HG03432 (cell line): ENCODE results near the gene ZNF407.

Source experiments
- ATAC-seq: cut with Tn5 transposase; IDR thresholded peaks from one replicate; pipeline ENCODE4 v1.9.1; 2021; ENCODE audit warnings: mild to moderate bottlenecking, moderate library complexity; ENCODE audit not compliant: unreplicated experiment

ZNF407 gene

DNA sequence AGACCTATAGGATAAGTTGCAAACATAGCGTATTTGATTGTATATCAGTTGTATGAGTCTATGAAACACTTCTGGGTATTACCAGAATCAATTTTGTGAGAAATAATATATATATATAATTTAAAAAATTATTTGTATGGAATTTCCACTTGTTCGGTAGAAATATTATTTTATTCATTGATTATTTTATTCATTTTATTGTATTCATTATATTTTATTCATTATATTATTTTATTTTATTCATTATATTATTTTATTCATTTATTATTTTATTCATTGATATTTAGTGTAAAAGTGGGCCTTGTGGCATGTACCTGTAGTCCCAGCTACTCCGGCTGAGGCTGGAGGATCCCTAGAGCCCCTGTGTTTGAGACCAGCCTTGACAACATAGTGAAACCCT is 268.9 kb downstream of the ZNF407 start:
- ATAC-seq, result no peak

DNA sequence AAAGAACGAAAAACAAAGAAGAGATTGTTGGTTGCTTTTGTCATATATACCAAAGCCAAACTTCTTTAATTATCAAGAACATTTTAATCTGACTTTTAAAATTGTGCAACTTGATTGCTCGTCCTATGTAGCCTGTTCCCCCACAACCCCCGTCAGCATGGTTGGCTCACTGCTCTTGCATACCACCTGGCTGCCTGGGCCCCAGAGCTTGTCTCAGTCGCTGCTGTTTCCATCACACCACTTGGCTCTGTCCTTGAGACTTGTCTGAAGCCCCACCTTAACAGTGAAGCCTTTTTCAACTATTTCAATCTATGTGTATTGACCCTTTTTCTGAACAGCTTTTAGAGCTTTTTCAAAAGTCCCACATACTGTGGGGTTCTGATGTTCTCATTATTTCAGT is 270.8 kb downstream of the ZNF407 start:
- no peak for ATAC-seq

DNA sequence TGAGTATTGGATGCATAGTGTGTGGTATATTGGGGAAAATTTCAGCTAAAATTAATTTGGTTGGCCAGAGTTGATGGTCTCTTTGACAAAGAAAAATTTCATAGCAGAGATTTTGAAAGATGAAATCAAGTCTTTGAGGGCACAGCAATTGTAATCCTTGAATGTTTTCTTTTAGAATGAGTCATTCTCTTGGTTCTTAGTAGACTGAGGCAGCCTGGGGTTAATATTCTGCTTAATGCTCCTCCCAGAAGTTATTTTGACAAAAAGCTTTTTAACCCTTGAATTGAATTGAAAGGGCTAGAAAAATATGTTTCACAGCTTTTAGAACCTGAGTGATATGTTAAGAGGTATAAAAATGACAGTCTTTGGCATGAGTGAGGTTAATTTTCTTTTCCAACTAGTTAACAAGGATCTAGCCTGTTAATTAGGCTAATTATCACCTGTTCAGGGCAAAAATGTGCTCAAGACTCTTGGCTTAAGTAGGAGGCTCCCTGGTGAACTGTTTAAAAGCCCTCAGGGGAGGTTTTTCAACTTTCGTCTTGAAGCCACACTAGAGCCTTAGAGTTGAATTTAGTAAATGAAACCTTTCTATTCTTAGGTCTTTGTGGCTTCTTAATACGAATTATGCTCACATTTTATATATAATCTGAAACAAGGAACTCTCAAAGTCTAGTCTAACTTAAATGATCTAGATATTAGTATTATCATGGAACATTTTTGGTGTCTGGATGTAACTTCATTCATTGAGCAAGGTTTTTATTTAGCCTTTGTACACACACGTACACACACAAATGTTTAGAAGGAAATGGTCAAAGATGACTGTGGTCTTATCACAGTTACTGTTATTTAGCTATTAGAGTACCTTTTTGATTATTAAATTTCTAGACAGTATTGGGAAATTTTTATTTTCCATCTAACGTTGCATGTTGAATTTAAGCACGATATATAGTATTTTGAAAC is 272.5 kb downstream of the ZNF407 start:
- ATAC-seq, result peak; percentile 96

DNA sequence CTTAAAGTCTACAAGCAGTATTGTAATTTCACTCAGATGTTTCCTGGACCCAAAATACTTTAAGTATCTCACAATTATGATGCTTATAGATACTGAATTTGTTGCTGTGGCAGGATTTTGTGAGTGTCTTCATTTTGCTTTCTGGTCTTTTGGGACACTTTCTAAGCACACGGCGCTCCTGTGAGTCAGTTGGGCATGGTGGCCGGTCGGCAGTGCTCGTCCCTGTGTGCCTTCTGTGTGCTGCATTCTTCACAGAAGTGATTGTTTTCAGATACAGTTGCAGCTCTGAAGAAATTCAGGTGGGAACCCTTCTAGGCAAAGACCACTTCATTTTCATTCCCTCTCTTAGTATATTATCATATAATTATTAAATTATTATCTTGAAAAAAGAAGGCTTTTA is 273.3 kb downstream of the ZNF407 start:
- peak; percentile 9 for ATAC-seq

DNA sequence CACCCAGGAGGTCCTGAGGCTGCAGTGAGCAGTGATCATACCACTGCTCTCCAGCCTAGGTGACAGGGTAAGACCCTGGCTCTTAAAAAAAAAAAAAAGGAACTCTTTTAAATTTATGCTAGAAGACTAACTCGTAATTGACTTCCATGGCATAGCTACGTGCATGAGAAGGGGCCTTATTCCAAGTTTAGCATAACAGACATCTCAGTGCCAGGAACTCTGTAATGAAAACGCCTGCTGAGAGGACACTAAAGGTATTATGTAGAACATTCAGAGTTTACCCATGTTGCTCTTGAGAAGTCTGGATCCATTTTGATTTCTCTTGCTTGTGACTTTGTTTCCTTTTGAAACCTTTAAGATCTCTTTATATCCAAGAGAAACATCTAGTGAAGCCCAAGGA is 276.0 kb downstream of the ZNF407 start:
- no peak for ATAC-seq

DNA sequence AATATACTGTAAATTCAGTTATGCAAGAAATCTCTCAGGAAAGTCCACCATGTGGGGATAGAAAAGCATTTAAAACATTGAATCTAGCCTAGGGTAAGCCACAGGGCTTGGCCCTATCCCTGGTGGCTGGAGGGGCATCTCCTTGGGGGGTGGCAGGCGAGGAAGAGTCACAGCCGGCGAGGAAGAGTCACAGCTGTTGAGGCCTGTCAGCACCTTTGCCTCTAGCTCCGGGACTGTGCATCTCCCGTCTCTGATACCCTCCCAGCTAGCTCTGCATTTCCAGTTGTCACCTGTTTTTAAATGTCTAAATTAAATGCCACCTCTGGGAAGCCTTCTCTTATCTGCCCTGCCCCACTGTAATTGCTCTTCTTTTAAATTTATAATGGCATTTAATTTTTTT is 276.7 kb downstream of the ZNF407 start:
- no peak for ATAC-seq

DNA sequence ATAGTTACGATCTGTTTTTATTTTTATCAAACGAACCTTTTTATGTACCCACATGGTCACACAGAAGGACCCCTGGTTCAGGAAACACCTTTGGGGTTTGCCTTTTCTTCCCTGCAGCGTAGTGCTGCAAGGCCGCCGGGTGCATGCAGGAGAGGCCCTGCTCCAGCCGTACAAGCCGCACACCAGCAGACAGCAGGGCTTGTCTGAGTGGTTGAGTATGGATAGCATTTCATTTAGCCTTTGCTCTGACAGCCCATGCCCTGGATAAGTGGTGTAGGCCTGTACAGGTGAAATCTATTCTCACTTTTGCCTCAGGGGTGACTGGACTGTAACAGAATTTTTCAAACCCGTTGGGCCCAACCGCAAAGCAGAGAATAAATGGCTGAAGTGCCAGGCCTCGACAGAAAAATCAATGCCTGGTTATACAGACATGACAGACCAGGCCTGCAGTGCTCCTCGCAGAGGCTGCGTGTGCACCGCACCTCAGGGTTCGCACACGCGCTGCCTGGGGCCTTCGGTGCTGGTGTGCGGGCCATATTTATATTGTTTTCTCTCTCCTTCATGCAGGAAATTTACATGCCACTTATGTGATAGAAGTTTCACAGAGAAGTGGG is 279.1 kb downstream of the ZNF407 start:
- ATAC-seq, result no peak

DNA sequence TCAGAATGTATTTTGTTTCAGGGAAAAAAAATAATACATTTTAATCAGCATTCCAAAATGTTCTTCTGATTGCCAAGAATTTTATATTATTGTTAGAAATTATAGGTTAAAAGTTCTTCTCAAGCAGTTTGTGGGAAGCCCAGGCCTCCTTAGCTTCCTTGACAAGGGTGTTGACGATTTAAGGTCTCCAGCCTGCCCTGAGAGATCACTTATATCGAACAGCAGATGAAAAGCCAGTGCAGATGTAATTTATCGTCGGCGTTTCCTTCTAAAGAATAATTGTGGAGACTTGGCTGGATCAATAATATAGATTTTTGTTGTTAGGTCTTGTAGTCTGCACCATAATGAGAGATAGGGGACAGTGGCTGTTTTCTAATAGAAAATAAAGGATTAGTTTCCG is 280.6 kb downstream of the ZNF407 start:
- no peak for ATAC-seq

DNA sequence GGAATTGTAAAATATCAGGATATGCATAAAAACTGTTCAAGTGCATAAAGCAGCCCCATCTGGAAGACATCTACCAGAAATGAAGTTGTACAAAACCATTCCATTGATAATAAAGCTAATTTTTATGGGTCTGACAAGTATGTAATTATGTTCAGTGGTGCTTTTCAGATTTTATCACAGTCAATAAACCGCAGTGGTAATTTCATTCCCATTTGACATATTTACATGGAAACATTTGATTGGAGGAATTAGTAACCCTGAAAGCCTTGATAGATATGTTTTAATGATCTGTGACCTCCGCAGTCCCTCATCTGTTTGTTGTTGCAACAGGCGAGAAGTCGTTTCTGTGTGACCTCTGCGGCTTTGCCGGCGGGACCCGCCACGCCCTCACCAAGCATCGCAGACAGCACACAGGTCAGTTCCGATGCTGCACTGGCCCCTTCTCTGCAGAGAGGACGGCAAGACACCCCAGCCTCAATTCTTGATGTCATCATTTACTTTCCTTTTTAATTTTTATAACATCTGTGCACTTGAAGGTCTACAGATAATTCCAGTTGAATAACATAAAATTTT is 283.1 kb downstream of the ZNF407 start:
- no peak for ATAC-seq

DNA sequence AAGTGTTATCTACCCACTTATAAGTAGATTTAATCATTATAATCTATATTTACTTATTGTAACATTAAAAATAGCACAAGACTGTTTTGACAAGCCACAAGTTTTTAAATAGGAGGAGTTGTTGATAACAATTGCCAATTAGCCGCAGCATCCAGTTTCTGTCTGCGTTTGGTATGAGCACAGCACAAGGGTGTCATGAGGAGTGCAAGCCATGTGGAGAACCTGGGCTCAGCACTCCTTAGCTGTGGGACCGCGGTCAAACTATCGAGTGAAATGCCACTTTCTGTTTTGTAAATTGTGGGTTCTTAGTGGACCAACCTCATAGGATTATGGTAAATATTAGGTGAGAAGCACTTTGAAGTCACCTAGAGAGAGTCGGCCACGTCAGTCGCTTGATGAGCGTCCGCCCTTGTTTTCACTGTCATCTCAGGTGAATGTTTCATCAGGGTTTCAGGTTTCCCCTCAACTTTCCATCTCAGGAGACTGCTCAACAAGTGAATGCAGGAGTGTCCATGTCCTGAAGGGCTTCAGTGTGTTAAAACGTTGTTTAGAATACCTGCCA is 294.5 kb downstream of the ZNF407 start:
- no peak for ATAC-seq

DNA sequence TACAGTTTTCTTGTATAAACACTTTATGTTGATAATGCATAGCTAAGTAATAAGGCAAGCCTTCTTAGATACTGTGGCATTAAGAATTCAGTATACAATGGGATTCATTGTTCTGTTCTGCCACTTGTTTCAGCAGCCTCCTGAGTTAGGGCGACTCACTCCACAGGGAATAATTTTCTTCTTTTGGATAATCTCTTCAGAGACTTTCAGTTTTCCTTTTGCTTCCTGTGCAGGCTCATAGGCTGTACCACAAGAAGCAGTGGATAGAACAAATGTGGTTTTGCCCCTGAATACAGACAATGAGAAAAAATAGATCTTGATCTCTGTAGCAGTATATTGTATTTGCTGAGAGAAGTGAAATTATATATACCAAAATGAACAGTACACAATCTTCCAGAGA is 298.0 kb downstream of the ZNF407 start:
- no peak for ATAC-seq

DNA sequence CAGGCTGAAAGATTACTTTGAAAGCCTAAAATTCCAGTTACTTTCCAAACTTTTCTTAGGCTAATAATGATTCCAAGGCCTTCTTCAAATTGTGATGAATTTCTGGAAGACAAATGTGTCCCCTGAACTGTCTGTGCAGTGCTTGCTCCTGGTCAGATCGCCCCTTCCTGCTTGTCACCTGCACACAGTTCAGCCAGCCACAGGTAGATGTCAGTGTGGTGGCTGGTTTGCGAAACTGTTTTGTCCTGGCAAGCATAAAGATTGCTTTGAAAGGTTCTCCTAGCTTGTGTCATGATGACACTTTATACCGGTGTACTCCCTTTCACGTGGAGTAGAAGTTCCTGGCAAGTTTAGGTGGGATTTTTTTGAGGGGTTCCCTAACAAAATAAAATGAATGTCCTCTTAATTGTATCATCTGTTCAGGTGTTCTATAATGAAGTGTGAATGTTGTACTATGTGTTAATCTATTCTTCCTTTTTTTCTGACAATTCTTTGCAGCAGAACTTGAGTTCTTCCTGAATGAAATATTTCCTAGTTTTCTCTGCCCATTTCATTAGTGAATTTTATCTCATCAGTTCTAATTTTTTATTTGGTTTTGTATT is 298.8 kb downstream of the ZNF407 start:
- ATAC-seq, result peak; percentile 95

DNA sequence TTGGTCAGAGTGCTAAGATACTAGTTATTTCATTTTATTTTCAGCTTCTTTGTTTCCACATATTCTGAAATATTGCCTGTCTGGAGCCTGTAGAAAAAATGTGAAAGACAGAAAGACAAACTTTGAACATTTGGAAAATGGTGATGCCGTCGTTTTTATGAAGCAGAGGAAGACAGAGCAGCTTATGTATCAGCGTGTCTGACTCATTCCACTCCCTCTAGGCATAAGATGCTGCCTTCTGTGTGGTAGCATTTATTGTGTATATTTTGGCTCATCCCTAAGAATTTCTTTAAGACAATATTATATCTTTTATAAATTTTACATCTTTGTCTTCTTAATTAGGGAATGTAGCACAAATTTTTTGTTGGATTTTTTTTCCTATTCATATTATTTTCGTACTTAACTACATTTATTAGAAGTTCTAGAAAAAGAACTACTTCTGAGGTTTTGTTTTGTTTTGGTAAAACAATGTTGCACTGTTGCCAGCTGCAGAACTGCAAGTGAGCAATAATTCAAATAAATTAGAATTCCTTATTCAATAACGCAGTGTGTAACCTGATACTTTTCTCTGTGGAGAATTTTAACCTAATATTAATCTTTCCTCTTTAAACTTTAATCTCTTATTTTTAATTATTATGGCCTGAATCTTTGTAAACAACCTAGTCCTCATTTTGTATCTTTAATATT is 300.4 kb downstream of the ZNF407 start:
- ATAC-seq, result no peak

DNA sequence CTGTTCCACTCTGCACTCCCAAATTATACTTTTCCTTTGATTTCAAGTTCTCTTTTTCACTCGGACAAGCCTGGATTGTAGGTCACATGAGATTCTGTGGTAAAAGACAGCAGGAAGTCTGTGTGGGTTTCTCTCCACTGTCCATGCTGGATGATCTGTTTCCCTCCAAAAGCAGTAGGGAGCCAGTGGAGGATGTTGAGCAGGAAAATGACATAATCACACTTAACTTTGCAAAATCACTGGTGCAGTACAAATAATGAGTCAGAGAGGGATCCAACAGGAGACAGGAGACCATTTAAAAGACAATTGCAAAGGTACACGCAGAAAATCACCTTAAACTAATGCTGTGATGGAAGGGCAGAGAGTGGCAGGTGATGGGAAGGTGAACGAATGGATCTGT is 301.3 kb downstream of the ZNF407 start:
- no peak for ATAC-seq

DNA sequence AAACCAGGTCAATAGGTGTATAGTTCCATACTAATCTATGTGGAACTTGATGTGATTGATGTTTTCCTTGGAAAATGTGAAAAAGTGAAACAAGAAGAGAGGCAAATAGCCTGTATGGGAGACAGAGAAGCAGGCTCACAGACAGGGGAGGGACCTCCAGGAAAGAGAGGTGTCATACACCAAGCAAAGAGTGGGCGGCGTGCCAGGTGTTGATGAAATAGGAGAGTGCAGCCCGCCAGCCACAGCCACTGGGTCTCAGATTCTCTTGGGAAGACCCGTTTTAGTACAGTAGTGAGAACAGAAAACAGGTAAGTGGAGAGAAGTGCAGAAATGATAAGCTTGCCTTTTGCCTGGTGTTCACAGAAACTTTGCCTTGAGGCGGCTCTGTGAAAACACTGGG is 301.9 kb downstream of the ZNF407 start:
- ATAC-seq, result no peak

DNA sequence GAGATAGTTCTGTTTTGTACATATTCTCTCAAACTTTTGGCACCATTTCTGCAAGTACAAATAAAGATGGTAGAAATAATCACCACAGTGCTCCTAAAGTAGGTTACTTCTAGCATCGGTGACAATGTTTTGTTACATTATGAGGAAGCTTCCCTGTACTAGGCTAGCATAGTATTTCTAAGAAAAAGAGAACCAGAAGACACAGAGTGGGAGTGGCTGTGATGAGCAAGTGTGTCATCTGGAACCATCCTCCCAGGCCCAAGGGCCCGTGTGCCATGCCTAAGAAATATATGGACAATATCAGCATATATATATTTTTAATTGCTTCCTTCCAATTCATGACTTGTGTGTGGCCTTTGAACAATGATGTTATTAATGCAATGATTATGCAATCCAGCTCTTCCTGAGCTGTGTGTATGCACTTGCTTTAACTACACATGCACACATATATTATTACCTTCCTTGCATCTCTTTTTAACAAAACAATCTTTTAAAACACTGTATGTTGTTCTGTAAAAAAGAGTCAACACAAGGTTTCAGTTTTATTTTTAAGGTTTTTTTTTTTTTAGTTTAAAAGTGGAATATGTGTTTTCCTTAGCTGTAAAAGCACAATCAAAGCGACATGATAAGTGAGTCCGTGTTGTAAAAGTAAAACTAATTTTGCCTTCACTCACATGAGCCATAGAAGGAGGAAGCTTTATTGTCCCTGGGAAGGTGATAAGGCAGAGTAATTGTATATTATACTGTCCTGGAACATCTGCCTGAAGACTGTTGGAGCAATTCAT is 303.9 kb downstream of the ZNF407 start:
- ATAC-seq, result no peak

DNA sequence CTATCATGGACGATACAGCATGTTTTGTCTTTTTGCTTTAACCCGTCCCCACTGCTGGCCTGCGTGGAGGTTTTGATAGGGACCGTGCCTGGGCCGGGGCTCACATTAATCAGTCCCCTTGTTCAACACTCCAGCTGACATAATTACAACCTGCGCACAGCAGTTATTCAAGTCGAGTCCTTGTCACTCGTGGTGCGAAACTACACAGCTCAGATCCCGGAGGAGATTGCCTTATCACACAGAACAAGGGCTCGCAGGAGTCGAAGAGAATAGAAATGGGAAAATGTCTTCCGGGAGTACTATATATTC is 304.4 kb downstream of the ZNF407 start:
- ATAC-seq, result no peak

DNA sequence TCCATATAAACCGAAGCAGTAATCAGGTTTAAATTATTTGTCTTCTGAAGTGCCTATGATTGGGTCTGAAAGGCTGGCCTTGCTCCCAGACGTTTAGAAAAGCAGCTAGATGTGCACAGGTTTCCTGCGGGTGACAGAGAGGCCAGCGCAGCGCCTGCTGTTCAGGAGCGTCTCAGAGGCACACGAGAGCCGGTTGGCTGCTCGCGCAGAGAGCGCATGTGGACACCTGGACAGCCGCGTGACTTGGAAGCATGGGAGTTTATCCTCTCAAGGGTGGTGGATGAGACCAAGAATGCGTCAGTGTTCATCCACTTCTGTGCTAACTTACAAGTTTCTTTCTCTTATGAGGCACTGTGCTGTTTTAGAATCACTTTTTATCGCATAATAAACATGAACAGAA is 307.6 kb downstream of the ZNF407 start:
- ATAC-seq, result no peak

DNA sequence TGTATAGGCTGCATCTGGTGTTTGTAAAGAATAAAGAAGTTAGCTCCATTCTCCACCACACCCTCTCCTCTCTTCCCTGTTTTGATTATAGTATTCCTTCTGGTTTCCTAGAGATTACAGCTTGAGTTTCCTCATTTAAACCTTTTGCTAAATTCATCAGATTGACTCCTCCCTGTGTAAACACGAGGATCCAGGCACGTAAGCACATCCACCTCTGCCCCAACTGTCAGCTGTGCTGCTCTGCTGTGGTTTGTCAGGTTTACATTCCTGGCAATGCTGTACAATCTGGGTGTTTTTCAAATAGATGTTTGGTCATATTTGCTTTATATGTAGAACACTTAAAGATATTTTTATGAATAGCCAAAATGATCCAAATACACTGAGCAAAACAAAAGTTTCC is 308.5 kb downstream of the ZNF407 start:
- no peak for ATAC-seq

DNA sequence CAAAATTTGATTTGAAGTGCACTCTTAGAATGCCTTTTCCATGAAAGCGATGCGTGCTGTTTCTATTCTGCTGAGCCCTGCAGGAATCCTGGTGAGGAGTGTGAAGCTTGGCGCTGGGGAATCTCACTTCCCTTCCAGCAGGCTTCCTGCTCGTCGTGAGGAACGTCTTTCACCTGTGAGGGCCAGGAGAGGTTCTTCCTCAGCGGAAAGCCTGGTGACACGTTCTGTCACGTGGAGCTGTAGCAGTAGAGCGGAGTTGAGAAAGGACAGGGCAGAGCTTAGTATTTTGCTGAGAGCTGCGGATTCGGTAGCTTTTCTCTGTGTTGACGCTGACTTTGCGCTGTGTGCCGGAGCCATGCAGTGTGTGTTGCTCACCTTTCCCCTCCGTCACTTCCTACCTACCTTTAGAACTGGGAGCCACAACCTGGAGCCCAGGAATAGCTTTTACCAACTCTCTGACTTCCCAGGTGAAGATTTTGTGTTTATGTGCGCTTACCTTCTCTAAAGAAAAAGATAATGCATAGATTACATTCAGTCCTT is 316.5 kb downstream of the ZNF407 start:
- ATAC-seq, result no peak
